GM12878 (cell line): Measurements from ENCODE around the gene GNGT1. TPM values are rescaled to one million over a fixed set of nuclear protein-coding genes. Genes with fewer than 3 reads are reported as not detected.

Experiments
- ATAC-seq: fragments of 200-7000 bp; cut with Tn5 transposase; 3 replicates; pipeline ENCODE4 v1.9.1; 2020; ENCODE audit warnings: mild to moderate bottlenecking, moderate library complexity
- BruUV-seq: library from RNA; stranded (reverse); fragments of 400-500 nt; replicated peaks from 2 replicates; lab custom pipeline; 2021; lab: Mats Ljungman, UMichigan
- CTCF ChIA-PET: fragments of 300-600 bp; sonication (Branson Sonifier 250); formaldehyde crosslinking; extraction: SDS; loops from one replicate; lab custom pipeline; 2021; ENCODE audit warnings: inconsistent platforms; lab: Yijun Ruan, JAX
- POLR2A ChIA-PET: fragments of 350-600 bp; formaldehyde crosslinking; extraction: SDS; loops from one replicate; lab custom pipeline; 2021; ENCODE audit warnings: inconsistent platforms; lab: Charles Lee
- RAD21 ChIA-PET: fragments of 300-600 bp; sonication (Branson Sonifier 250); formaldehyde crosslinking; loops from one replicate; lab custom pipeline; 2023; ENCODE audit warnings: antibody characterized with exemption; ENCODE audit not compliant: unreplicated experiment; lab: Charles Lee
- SMC1A ChIA-PET: fragments of 300-600 bp; sonication (Branson Sonifier 250); formaldehyde crosslinking; loops from one replicate; lab custom pipeline; 2023; ENCODE audit not compliant: unreplicated experiment, uncharacterized antibody; lab: Charles Lee
- DNase-seq: peaks from one replicate; pipeline ENCODE4 v3.0.0-alpha.2; 2011; ENCODE audit warnings: low read depth, low spot score
- FAIRE-seq: peaks from 3 replicates; lab custom pipeline; 2011; peaks lifted over from hg19 to GRCh38; lab: Jason Lieb, UNC
- H2AFZ ChIP-seq: 2 replicates; pipeline ENCODE4 v1.6.0; 2011; ENCODE audit warnings: low read depth, low read length, control low read depth; ENCODE audit not compliant: control insufficient read depth
- H3K27ac ChIP-seq: 2 replicates; pipeline ENCODE4 v1.5.1; 2011; ENCODE audit warnings: control low read depth; ENCODE audit not compliant: control insufficient read depth, insufficient read depth
- H3K27me3 ChIP-seq, 2 experiments: replicated peaks in 1 of 2; 2 replicates each; pipeline versions ENCODE4 v1.6.0 to v1.6.1; 2011; ENCODE audit warnings: low read length in 1 of 2; ENCODE audit not compliant: control insufficient read depth in 2 of 2, insufficient read depth in 2 of 2
- H3K36me3 ChIP-seq, 2 experiments: 2 replicates each; pipeline ENCODE4 v1.5.1; 2011; ENCODE audit warnings: low read length in 1 of 2; ENCODE audit not compliant: control insufficient read depth in 2 of 2, insufficient read depth in 2 of 2
- H3K4me1 ChIP-seq: 2 replicates; pipeline ENCODE4 v1.6.1; 2011; ENCODE audit warnings: mild to moderate bottlenecking, low read length, moderate library complexity, mixed read lengths; ENCODE audit not compliant: control insufficient read depth, insufficient read depth
- H3K4me2 ChIP-seq: 2 replicates; pipeline ENCODE4 v1.6.0; 2011; ENCODE audit warnings: control low read depth; ENCODE audit not compliant: control insufficient read depth, insufficient read depth
- H3K4me3 ChIP-seq: fragments of 200-600 bp; sonication (generic); 2 replicates; pipeline ENCODE4 v1.5.1; 2016
- H3K79me2 ChIP-seq: 2 replicates; pipeline ENCODE4 v1.6.0; 2011; ENCODE audit warnings: low read length; ENCODE audit not compliant: control insufficient read depth, insufficient read depth
- H3K9ac ChIP-seq: 2 replicates; pipeline ENCODE4 v1.8.0; 2011; ENCODE audit warnings: low read length, control low read depth, mixed read lengths; ENCODE audit not compliant: control insufficient read depth, insufficient read depth
- H3K9me3 ChIP-seq: replicated peaks from 3 replicates; pipeline ENCODE4 v1.5.1; 2011; ENCODE audit warnings: mild to moderate bottlenecking, low read length; ENCODE audit not compliant: control insufficient read depth, insufficient read depth
- H4K20me1 ChIP-seq: 2 replicates; pipeline ENCODE4 v1.6.0; 2011; ENCODE audit not compliant: control insufficient read depth, insufficient read depth
- CREM ChIP-seq: IDR thresholded peaks from 2 replicates; pipeline ENCODE4 v1.6.1; 2014; ENCODE audit warnings: antibody characterized with exemption, low read depth
- EED ChIP-seq: sonication (generic); IDR thresholded peaks from 2 replicates; pipeline ENCODE4 v1.6.1; 2016; ENCODE audit warnings: antibody characterized with exemption, low read depth
- EP300 ChIP-seq, 2 experiments: fragments of 150-350 bp in 1 of 2; IDR thresholded peaks; 2 replicates each; pipeline ENCODE4 v1.6.1; 2011 to 2012; ENCODE audit warnings: low read depth in 2 of 2, low read length in 2 of 2, borderline replicate concordance in 1 of 2, improper control_type of control experiment in 1 of 2, inconsistent platforms in 1 of 2; ENCODE audit not compliant: control insufficient read depth in 1 of 2
- FOXM1 ChIP-seq: IDR thresholded peaks from 2 replicates; pipeline ENCODE4 v1.6.1; 2012; ENCODE audit warnings: low read depth, mild to moderate bottlenecking, inconsistent platforms, low read length, moderate library complexity
- MXI1 ChIP-seq: fragments of 150-350 bp; IDR thresholded peaks from 2 replicates; pipeline ENCODE4 v1.6.1; 2011; ENCODE audit warnings: low read depth, mild to moderate bottlenecking, inconsistent platforms, low read length, improper control_type of control experiment
- MYC ChIP-seq: IDR thresholded peaks from 2 replicates; pipeline ENCODE4 v1.6.1; 2011; ENCODE audit warnings: mild to moderate bottlenecking, low read length, moderate library complexity, inconsistent platforms; ENCODE audit not compliant: insufficient read depth, insufficient replicate concordance, insufficient read length, severe bottlenecking
- RFX5 ChIP-seq: IDR thresholded peaks from 2 replicates; pipeline ENCODE4 v1.6.1; 2011; ENCODE audit warnings: low read depth, low read length, improper control_type of control experiment
- STAT1 ChIP-seq: fragments of 450-650 bp; conservative IDR thresholded peaks from 2 replicates; pipeline ENCODE4 v1.6.1; 2014; ENCODE audit warnings: antibody characterized with exemption, mild to moderate bottlenecking
- whole genome bisulfite sequencing: methylation state at CpG from one replicate; pipeline ENCODE4 v1.1.6; 2016; ENCODE audit warnings: low lambda C conversion rate; ENCODE audit not compliant: insufficient replicate concordance, insufficient coverage; ENCODE audit errors: missing lambda C conversion rate; 5-methylcytosine and 5-hydroxymethylcytosine counted together
- in situ Hi-C: fragments of 300-500 bp; cut with MboI; formaldehyde crosslinking; loops from 9 replicates; pipeline ENCODE4 v1.14.3; 2018; ENCODE audit warnings: mixed read lengths
- intact Hi-C: fragments of 100-400 bp; cut with micrococcal nuclease; formaldehyde crosslinking; loops from one replicate; pipeline ENCODE4 v1.14.2; 2022; ENCODE audit not compliant: unreplicated experiment
- polyA plus RNA-seq, 11 experiments: library from polyadenylated mRNA; depleted of rRNA in 4 of 11; unstranded in 6 of 11; stranded (reverse) in 5 of 11; fragments of >200 nt; fragmentation: Nextera tagmentation in 4 of 11; fragmentation: Illumina TruSeq in 1 of 11; extraction: Ambion mirVana in 4 of 11; extraction: Trizol in 1 of 11; gene quantifications; 1 replicate in 1 of 11; 2 replicates in 10 of 11; pipeline versions ENCODE4 v1.2.1 to v1.2.3, GENCODE V29; 2011 to 2016; ENCODE audit warnings: inconsistent platforms in 2 of 11, missing spikeins in 2 of 11, low read depth in 1 of 11
- total RNA-seq, 4 experiments: library from RNA; depleted of rRNA in 3 of 4; stranded (reverse); fragments of >200 nt in 3 of 4; fragmentation: Illumina TruSeq in 1 of 4; extraction: Trizol in 1 of 4; gene quantifications; 2 replicates each; pipeline versions ENCODE4 v1.2.1 to v1.2.3, GENCODE V29; 2013 to 2021
- TF ChIP-seq, protein P1 (sequence below): fragments of 450-650 bp; IDR thresholded peaks from 2 replicates; pipeline ENCODE4 v1.6.1; 2017; ENCODE audit warnings: antibody characterized with exemption, mild to moderate bottlenecking, moderate library complexity

The GNGT1 gene
- total and polyA plus RNA-seq, 10 of the 15 experiments (the other 5 are each of a cell fraction or from before 2014, with no cell fraction given): not detected

DNA sequence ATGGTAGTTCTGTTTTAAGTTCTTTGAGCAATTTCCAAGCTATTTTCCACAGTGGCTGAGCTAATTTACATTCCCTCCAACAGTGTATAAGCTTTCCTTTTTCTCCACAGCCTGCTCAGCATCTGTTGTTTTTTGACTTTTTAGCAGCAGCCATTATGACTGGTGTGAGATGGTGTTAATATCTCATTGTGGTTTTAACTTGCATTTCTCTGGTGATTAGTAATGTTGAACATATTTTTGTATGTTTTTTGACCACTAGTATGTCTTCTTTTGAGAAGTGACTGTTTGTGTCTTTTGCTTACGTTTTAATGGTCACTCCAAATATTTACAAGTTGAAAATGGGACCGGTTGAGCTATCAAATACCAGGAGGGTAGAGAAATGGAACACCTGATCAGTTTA, 35.6 kb downstream of the GNGT1 start:
- intact Hi-C loops: no loop called here
- POLR2A ChIA-PET: no interaction called here

More for the DNA sequence above, 35.6 kb downstream of the GNGT1 start:
- ChIA-PET CTCF (no interaction called here), RAD21 (no interaction called here), SMC1A (interaction anchor here (1.3 kb wide), 1 partner anchor 146 kb away, joined by 3 read pairs; no protein-coding TSS in a partner anchor)
- no peaks in the 10 kb centered on the region for H3K27me3 ChIP-seq
- ATAC-seq: no peak
- H4K20me1 ChIP-seq: no peaks in the 10 kb centered on the region
- no peak for FAIRE-seq
- in situ Hi-C loops: no loop called here
- H3K9ac ChIP-seq: no peak overlapping the region
- no peak overlapping the region for H3K4me3 ChIP-seq
- H3K9me3 ChIP-seq: no peaks in the 10 kb centered on the region; the same call in 2 of the 3 replicates
- TF ChIP-seq FOXM1 (no peak), EED (no peak), RFX5 (no peak), MYC (no peak), CREM (no peak), MXI1 (no peak), EP300 (IDR thresholded peaks at IDR 0.05; ENCODE audit: borderline replicate concordance in 1 of 2, control insufficient read depth in 1 of 2, low read depth in 2 of 2, low read length in 2 of 2) (no peak), STAT1 (no peak)
- TF ChIP-seq, protein P1, sequence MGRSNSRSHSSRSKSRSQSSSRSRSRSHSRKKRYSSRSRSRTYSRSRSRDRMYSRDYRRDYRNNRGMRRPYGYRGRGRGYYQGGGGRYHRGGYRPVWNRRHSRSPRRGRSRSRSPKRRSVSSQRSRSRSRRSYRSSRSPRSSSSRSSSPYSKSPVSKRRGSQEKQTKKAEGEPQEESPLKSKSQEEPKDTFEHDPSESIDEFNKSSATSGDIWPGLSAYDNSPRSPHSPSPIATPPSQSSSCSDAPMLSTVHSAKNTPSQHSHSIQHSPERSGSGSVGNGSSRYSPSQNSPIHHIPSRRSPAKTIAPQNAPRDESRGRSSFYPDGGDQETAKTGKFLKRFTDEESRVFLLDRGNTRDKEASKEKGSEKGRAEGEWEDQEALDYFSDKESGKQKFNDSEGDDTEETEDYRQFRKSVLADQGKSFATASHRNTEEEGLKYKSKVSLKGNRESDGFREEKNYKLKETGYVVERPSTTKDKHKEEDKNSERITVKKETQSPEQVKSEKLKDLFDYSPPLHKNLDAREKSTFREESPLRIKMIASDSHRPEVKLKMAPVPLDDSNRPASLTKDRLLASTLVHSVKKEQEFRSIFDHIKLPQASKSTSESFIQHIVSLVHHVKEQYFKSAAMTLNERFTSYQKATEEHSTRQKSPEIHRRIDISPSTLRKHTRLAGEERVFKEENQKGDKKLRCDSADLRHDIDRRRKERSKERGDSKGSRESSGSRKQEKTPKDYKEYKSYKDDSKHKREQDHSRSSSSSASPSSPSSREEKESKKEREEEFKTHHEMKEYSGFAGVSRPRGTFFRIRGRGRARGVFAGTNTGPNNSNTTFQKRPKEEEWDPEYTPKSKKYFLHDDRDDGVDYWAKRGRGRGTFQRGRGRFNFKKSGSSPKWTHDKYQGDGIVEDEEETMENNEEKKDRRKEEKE: no peak
- TF ChIP-seq, all 136 proteins: peak for 0
- DNase-seq: no peak
- no peaks in the 10 kb centered on the region for H3K4me1 ChIP-seq
- no peak overlapping the region for H3K27ac ChIP-seq
- no peak overlapping the region for H2AFZ ChIP-seq
- BruUV-seq: no TSS peak
- 50% methylated on average over 2 of the region's 2 CpGs for WGBS
- H3K36me3 ChIP-seq: no peaks in the 10 kb centered on the region
- no peak overlapping the region for H3K4me2 ChIP-seq
- no peaks in the 10 kb centered on the region for H3K79me2 ChIP-seq
